Nephron progenitor cell (in vitro differentiated cells): ENCODE measurements around the gene PRM2.

ENCODE experiments used
- DNase-seq: peaks from one replicate; pipeline ENCODE4 v3.0.0; 2021
- H3K27ac Mint-ChIP-seq: 2 replicates; pipeline ENCODE4 v1.8.0; 2021; ENCODE audit warnings: mild to moderate bottlenecking, moderate library complexity, mixed read lengths
- H3K27me3 Mint-ChIP-seq: 2 replicates; pipeline ENCODE4 v1.8.0; 2021; ENCODE audit warnings: mild to moderate bottlenecking, low read depth, mixed read lengths; ENCODE audit not compliant: poor library complexity
- H3K36me3 Mint-ChIP-seq: 2 replicates; pipeline ENCODE4 v1.8.0; 2021; ENCODE audit warnings: low read depth, mixed read lengths
- H3K4me1 Mint-ChIP-seq: 2 replicates; pipeline ENCODE4 v1.8.0; 2021; ENCODE audit warnings: mixed read lengths
- H3K4me3 Mint-ChIP-seq: 2 replicates; pipeline ENCODE4 v1.8.0; 2021; ENCODE audit warnings: mild to moderate bottlenecking, moderate library complexity, mixed read lengths
- H3K9me3 Mint-ChIP-seq: 2 replicates; pipeline ENCODE4 v1.8.0; 2021; ENCODE audit warnings: mild to moderate bottlenecking, moderate library complexity, mixed read lengths
- CTCF ChIP-seq: fragments of 200-600 bp; sonication (generic); IDR thresholded peaks from 2 replicates; pipeline ENCODE4 v1.5.0; 2021; ENCODE audit warnings: antibody characterized with exemption

PRM2 gene

DNA sequence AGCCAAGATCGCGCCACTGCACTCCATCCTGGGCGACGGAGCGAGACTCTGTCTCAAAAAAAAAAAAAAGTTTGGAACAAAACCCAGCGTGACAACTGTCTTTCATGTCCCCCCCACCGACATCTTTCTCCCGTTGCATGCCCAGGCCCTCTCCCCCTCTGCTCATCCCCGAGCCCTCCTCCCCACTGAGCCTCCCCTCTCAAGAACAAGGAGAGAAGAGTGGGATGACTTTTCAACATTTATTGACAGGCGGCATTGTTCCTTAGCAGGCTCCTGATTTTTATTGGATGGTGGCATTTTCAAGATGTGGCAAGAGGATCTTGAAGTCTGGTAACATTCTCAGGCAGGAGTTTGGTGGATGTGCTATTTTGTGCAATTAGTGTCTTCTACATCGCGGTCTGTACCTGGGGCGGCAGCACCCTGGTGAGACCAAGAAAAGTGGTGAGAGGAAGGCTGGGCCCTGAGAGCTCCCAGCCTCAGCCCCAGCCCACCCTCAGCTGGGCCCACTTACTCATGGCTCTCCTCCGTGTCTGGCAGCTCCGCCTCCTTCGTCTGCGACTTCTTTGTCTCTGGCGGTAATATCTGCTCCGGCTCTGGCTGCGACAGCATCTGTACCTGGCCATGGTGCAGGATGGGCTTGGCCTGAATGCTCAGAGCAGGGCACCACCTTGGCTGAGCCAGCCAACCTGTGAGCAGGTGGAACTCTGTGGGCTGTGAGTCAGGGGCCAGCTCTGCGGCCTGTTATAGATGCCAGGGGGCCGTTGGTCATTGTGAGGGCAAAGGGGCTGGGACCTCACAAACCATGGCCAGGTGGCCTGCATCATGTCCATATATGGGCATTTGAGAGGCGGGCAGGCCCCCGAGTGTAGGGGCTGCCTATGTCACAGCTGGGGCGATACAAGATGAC lies 4.6 kb upstream of the PRM2 start, which contains the start of gene PRM1:
PRM1 (minus strand) TSS at position 715 of the 907 bp plus-strand sequence; CDS start at position 623, 92 bp downstream.
- peaks cover 11% of the 10 kb centered on the region for H3K27me3 Mint-ChIP-seq
- peaks cover 13% of the 10 kb centered on the region for H3K4me1 Mint-ChIP-seq
- H3K9me3 Mint-ChIP-seq = no peaks in the 10 kb centered on the region
- H3K36me3 Mint-ChIP-seq = no peaks in the 10 kb centered on the region
- no peak for DNase-seq
- peak within 1 kb of the TSS; percentile 9 for H3K27ac Mint-ChIP-seq
- no peak within 1 kb of the TSS for H3K4me3 Mint-ChIP-seq
- TF ChIP-seq CTCF = no peak

DNA sequence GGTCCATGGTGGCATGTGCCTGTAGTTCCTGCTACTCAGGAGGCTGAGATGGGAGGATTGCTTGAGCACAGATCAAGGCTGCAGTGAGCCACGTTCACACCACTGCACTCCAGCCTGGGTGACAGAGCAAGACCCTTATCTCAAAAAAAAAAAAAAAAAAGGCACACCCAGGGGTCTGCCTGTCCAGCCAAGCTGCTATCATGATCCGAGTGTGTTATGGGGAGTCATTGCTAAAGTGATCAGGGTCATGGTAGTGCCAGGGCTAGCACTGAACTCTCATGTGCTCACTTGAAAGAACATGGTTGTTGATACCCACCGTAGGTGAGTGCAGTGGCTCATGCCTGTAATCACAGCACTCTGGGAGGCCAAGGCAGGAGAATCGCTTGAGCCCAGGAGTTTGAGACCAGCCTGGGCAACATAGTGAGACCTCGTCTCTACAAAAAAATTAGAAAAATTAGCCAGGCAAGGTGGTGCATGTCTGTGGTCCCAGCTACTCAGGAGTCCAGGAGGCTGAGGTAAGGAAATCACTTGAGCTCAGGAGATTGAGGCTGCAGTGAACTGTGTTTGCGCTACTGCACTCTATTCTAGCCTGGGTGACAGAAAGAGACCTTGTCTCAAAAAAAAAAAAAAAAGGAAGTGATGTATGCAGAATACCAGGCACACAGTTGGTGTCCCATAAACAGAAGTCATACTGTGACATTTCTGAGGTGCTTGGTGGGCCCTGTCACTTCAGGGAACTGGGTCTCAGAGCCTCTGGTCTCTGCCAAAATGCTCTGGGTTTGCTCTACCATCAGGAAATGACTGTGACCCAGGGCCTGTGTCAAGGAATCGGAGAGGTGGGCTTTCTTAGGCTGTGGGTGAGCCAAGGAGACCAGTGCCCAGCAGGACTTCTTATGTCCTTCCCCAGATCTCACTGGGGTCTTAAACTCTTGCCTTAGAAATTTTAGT lies 2.7 kb upstream of the PRM2 start:
- H3K4me3 Mint-ChIP-seq = no peak overlapping the region
- H3K27ac Mint-ChIP-seq = no peak overlapping the region
- peaks cover 14% of the 10 kb centered on the region for H3K27me3 Mint-ChIP-seq
- H3K9me3 Mint-ChIP-seq = peaks cover 3% of the 10 kb centered on the region
- no peaks in the 10 kb centered on the region for H3K36me3 Mint-ChIP-seq
- peaks cover 22% of the 10 kb centered on the region for H3K4me1 Mint-ChIP-seq
- no peak for DNase-seq
- no peak for TF ChIP-seq CTCF

DNA sequence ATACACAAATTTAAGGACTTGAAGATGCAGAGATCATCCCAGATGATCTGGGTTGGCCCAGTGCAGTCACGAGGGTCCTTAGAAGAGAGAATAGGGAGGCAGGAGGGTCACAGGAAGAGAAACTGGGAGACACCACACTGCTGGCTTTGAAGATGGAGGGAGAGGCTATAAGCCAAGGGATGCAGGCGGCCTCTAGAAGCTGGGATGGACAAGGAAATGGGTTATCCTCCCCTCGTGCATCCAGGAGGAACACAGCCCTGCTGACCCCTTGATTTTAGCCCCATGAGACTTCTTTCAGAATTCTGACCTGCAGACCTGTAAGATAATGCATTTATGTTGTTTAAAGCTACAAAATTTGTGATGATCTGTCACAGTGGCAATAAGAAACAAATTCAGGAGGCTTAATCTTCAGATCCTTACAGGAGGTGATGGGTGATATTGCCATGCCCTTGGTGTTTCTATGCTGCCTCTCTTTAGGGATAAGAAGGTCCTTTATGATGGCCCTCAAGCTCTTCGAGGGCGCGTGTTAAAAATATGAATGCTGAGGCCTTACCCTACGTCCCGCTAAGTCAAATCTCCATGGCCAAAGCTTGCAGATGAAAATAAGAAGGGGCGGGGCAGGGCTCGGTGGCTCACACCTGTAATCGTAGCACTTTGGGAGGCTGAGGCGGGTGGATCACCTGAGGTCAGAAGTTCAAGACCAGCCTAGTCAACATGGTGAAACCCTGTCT lies 1.5 kb upstream of the PRM2 start:
- no peak overlapping the region for H3K27ac Mint-ChIP-seq
- no peak for DNase-seq
- H3K4me1 Mint-ChIP-seq = peaks cover 34% of the 10 kb centered on the region
- no peak for TF ChIP-seq CTCF
- no peaks in the 10 kb centered on the region for H3K36me3 Mint-ChIP-seq
- peaks cover 11% of the 10 kb centered on the region for H3K27me3 Mint-ChIP-seq
- peaks cover 3% of the 10 kb centered on the region for H3K9me3 Mint-ChIP-seq
- H3K4me3 Mint-ChIP-seq = no peak overlapping the region

DNA sequence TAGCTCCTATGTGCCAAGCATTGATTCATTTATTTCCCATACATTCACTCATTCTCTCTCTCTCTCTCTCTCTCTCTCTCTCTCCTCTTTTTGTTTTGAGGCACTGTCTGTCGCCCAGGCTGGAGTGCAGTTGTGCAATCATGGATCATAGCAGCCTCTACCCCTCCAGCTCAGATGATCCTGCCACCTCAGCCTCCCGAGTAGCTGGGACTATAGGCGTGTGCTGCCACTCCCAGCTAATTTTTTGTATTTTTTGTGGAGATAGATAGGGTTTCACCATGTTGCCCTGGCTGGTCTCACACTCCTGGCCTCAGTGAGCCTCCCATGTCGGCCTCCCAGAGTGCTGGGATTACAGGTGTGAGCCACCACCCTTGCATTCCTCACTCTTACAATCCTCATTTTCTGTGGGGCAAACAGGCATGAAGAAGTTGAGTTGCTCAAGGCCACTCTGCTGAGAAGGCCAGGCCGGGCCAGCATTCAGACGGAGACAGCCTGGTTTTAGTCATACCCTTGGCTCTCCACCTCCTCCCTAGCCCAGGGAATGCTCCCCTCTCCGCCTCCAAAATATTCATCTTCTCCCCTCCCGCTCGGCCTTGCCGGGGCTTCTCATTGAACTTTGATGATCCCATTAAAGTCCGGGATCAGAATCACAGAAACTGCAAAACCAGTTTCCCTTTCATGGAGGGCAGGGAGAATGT lies 765 bp upstream of the PRM2 start:
- Mint-ChIP-seq H3K4me1 (peaks cover 41% of the 10 kb centered on the region), H3K27ac (no peak overlapping the region), H3K9me3 (peaks cover 3% of the 10 kb centered on the region), H3K27me3 (peaks cover 11% of the 10 kb centered on the region), H3K36me3 (no peaks in the 10 kb centered on the region), H3K4me3 (no peak overlapping the region)
- DNase-seq = no peak
- no peak for TF ChIP-seq CTCF

DNA sequence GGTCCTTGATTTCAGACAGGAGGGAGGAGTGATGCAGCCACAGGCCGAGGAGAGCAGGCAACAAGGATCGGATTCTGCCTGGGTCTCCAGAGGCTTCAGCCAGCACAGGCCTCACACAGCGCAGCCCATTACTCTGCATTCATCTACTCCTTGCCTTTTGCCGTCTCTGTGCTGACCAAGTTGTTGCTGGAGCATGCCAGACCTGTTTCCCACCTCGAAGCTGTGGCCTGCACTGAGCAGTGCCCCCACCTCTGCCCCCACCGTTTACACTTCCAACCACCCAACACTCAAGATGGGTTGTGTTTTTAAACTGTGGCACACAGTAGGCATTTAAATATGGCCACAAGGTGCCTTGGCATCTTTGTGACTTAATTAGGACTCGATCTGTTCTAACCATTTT lies 1.3 kb downstream of the PRM2 start:
- Mint-ChIP-seq H3K4me3 (peak overlapping the region; percentile 61), H3K27ac (no peak overlapping the region), H3K27me3 (peaks cover 8% of the 10 kb centered on the region), H3K9me3 (peaks cover 3% of the 10 kb centered on the region), H3K36me3 (no peaks in the 10 kb centered on the region), H3K4me1 (peaks cover 48% of the 10 kb centered on the region)
- TF ChIP-seq CTCF = no peak
- DNase-seq = no peak
